Stimulated activated CD4-positive, alpha-beta T cell treated with anti-CD3 and anti-CD28 coated beads, Interleukin-2, amount 100 ng/mL, for 4 hours (primary cell): ENCODE data around the gene KLHL29.

Source experiments
- DNase-seq: peaks from one replicate; pipeline ENCODE4 v3.0.0-alpha.2; 2020; ENCODE audit warnings: low read depth

The KLHL29 gene

GRCh38 chr2:23571085-23571484 is 186.1 kb downstream of the KLHL29 start:
- DNase-seq = no peak

DNA sequence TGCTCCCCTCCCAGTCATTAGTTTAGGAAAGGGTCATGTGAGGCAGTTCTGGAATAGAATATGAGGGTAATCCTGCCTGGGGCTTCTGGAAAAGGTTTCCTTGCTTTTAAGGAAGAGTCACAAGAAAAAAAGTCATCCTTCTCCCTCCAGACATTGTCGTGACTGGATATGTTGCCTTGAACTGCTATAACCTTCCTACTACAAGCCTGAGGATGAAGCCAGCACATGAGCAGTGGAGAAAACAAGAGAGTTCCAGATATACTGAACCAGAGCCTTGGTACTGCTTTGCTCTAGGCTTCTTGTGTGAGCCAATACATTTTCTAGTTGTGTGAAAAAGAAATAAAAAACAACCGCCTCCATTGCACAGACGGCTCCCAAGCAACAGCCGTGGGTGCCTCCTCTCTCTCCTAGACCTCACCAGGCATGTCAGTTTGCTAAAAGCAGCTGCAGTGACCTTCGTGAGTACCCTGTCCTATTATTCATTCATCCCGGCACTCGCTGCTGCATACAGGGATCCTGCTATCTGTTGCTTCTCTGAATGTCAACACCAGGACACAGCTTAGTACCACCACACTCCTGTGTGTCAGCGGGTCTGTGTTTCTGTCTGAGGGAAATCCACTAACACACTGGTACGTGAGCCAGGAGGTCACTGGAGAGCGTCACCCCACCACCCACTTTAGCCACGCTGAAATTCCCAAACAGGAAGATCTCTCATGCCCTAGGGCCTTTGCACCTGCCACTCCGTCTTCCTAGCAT is 186.7 kb downstream of the KLHL29 start:
- no peak for DNase-seq

- no peak for DNase-seq
Observed at GRCh38 chr2:23574919-23575654, 190.1 kb downstream of the KLHL29 start.

DNA sequence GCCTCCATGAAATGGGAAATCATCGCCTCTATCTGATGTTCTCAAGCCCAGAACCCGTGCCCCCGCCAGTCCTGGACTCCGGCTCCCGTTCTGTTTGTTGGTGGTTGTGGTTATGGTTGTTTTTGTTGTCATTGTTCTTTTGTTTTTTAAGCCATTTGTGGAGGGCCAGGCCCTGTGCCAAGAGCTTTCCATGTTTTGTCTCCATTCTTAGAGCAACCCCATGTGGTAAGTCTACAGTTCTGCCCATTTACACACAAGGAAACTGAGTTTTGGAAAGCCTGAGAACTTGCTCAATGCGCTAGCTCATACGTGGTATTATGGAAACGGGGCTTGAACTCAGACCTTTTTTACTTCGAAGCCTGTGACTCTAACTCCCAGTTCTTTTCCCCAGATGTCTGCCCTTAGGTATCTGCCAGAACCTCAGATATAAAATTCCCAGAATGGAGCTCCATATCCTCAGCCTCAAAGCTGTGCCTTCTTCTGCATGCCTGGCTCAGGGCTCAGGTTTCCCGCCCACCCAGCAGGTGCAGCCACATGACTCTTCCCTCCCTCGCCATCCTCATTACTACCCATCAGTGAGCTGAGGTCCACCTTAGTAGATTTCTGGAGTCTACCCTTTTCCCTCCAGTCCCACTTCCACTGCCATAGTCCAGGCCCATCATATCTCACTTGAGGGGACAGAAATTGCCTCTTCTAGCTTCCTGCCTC is 194.1 kb downstream of the KLHL29 start:
- DNase-seq = no peak

GRCh38 chr2:23579674-23580073 is 194.7 kb downstream of the KLHL29 start:
- DNase-seq = no peak

GRCh38 chr2:23583467-23583866 is 198.5 kb downstream of the KLHL29 start:
- DNase-seq = no peak

DNA sequence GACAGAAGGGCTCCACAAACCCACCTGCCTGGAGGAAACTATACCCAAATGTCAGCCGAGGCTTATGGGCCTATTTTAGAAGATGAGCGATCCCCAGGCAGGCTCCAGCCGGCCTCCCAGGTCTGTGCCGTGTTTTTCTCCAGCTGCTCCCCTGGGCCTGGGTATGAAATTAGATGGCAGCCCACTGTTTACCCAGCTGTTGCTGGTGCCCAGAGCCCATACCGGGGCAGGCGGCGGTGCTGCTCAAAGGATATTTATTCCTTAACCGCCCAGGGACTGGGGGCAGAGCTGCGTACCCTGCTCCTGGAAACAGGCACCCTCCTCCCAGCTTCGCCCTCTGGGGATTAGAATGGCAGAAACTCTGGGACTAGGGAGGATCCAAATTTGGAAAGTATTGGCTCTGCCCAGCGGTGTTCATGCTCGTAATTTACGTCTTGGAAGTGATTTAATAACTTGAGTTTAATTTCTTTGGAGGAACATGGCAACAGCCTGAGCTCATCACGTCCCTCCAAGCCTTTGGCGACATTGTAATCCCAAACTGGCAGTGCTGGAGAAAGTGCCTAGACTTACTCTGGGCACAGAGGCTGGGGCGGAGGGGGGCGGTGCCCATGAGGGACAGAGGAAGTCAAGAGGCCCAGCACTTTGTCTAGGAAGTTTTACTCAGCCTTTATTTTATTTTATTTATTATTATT is 199.2 kb downstream of the KLHL29 start:
- DNase-seq = no peak

GRCh38 chr2:23585273-23586170 is 200.5 kb downstream of the KLHL29 start:
- DNase-seq = no peak

DNA sequence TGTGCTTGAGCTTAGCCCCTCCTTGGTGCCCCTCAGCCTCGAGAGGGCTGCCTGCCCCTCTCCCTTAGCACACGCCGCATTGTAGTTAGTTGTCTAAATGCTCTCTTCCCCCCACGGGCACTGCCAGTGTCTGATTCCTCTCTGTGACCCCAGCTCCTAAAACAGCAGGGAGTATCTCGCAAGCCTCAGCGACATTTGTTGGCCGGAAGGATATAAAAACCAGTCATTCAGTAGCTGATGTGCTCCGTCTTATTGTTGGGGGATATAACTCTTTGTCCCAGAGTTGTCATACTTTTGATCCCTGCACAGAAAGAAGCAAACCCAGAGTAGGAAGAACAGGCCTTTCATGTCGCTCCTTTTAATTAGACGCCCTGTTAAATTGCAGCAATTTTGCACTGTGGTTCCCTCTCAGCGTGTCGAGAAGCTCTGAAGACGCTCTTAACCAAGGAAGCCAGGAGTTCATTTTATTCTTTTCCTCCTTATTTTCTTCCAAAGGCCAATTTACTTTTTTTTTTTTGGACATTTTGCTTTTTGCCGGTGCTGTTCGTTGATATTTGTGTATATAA is 201.8 kb downstream of the KLHL29 start:
- DNase-seq = no peak

DNA sequence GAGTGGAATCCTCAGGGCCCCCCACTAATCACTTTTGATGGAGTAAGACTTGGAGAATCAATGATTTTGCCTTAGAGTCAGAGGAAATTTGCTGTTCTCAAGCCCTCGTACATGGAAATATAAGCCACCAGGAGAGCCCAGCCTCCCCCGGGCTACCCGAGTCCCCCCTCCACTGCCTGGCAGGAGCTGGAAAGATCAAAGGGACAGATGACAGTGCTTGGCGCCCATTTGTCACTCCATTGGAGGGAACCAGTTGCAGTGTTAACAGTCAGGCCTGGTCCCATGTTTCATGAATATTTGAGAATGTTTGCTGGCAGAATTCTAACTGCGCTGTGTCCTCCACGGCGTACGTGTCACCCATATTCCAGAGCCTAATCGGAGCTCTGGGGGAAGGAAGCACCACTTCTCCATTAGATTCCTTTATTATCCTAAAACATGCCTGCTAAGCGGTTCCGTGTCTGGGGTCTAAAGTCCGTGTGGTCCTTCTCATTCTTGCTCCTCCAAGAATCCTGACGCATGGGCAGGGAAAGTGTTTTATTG is 202.4 kb downstream of the KLHL29 start:
- no peak for DNase-seq

DNA sequence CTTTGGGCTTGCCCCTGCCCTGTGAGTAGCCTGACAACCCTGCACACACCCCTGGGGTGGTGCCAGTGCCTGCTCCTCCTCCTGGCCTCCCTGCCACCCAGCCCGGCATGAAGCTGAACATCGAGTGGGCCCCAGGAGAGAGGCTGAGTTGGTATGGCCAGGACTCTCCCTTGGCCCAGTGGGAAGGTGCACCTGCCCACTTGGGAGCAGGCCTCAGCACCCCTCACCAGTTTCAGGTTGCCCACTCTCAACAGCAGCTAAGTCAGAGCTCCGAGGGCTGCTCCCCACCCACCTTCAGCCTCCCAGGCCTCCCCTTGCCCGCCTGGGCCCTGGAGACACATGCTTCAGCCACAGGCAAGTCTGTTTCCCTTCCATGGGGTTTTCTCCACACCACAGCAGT is 203.1 kb downstream of the KLHL29 start:
- DNase-seq = no peak

DNA sequence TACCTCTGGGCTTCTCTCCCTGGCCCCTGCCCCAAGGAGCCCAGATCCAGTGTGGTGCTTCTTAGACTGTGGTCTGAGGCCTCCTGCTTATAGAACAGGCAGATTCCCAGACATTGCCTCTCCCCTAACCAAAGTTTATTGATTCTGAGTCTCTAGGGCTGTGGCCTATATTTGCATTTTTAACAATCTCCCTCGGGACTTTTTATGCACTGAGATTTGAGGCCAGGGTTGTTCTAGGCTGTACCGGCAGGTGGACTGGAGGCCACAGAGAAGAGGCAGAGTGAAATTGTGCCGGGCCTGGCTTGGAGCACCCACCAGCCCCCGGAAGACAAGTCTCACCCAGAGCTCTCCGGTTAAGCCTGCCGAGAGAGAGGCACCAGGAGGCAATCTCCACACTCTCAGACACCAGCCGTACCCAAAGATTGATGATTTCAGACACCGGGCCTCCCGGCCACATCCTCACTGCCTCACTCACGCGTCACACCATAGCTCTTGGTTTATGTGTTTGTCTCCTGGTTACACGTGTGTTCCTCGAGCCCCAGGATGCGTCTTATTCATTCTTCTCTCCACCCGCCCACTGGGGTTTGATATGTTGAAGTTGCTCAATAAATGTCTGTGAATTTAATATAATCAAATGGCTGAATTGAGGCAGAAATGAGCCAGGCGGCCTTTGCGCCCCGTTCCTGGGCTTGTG is 203.7 kb downstream of the KLHL29 start:
- DNase-seq = no peak

DNA sequence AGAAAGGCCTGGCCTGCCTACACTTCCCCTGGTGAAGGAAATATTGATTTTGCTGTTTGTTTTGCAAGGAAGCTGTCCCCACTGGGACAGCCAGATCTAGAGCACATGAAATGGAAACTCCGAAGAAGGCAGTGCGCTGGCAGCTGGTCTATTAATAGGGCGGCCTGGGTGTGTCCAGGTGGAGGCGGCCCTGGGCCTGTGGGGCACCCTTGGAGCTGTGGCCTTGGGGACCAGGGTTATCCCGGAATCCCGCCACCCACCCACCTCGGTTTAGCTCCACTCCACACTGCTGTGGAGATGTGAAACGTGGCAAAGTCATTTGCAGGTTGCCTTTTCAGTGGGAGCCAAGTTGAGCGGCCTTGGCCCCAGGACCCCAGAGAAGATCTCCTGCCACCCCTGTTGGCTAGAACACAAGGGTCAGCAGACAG is 204.3 kb downstream of the KLHL29 start:
- DNase-seq = no peak

- no peak for DNase-seq
Observed at GRCh38 chr2:23589739-23590138, 204.8 kb downstream of the KLHL29 start.

- DNase-seq = no peak
Observed at GRCh38 chr2:23590241-23590869, 205.4 kb downstream of the KLHL29 start.

DNA sequence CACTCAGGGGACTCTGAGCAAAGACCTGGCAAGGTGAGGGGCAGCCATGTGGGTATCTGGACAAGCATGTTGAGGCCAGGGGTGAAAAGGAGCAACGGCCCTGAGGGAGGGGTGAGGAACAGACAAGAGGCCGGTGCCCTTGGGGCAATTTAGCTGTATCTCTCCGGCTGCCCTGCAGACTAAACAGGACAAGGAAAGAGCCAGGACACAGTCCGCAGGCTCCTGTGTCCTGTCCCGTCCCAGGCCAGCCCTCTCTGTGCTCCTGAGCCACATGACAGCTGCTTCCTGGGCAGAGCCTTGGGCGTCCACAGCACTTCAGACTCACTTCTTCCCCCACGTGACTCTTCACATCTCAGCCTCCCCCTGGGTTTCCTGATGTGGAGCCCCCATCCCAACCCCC is 206.1 kb downstream of the KLHL29 start:
- DNase-seq = no peak

DNA sequence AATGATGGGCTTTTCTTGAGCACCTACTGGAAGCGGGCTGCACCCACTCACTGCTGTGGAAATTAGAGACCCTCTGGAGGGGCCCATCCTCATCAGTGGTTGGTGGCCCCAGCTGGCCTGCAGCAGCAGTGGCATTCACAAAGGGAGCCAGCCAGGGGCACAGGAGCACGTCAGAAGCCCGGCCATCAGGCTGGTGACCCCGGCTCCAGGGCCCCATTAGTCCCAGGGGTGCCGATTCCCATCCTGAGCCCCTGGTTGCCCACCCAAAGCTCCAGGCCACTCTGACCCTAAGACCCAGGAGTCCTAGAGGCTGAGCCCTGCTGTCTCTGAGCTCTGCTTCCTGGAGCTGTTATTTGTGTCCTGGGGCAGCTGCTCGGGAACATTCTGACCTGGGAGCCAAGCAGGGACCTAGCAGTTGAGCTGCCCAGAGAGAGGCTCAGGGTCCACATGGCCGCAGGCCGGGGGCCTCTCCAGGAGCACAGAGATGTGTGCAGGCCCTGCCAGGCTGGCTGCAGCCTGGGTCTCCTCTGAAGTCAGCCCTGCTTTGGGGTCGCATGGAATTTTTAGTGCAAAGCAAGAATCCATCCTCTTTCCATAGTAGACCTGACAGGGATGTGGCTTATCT is 207.2 kb downstream of the KLHL29 start:
- no peak for DNase-seq

DNA sequence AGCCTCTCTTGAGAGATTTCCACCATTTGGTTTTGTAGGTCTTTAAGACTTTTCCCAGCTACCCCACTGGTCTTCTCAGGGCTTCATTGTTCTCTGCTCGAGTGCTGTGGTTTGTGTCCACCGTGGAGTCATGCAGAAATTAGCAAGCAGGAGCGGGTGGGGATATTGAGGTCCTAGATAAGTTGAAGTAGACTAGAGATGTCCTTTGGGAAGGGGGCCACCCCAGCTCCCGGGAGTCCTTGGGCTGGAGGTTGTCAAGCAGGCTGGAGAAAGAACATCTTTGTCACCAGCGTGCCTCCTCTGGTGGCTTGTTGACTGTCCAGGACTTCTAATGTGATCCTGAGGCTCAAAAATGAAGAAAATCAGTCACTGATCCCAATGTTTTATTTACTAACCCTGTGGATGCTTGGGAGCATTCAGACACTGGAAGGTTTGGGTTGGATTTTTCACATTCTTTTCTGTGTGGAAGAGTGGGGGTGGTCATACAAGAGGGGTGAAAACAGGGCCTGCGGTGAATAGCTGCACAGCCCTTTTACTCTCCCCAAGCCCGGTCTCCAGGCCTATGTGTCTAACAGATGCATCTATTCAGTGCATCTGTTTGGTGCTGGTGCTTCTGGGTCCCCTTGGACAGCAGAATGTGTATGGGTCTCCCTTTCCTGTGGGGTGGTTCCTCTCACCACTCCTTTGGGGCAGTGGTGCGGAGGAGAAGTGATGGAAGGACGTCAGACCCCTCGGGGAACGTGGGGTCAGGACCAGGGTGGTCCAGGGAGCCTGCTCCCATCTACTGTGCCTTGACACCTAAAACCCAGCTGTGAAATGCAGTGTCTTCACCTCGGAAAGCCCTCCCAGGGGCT is 208.1 kb downstream of the KLHL29 start:
- no peak for DNase-seq
